K562 (cell line): Measurements from ENCODE around the gene CHERP. TPM values are rescaled to one million over a fixed set of nuclear protein-coding genes. Genes with fewer than 3 reads are reported as not detected.

Source experiments
- ARID2 ChIP-seq: fragments of 450-650 bp; IDR thresholded peaks from 2 replicates; pipeline ENCODE4 v1.6.1; 2017; ENCODE audit warnings: antibody characterized with exemption, mild to moderate bottlenecking
- CBFA2T2 ChIP-seq: fragments of 450-650 bp; conservative IDR thresholded peaks from 2 replicates; pipeline ENCODE4 v1.6.1; 2017; ENCODE audit warnings: mild to moderate bottlenecking
- CREB1 ChIP-seq, 2 experiments: sonication (generic) in 1 of 2; formaldehyde crosslinking in 1 of 2; IDR thresholded peaks; 2 replicates each; pipeline versions ENCODE4 v1.6.1 to v1.8.0; 2012 to 2022; ENCODE audit warnings: inconsistent platforms in 1 of 2, mild to moderate bottlenecking in 1 of 2, missing genetic modification reagents in 1 of 2, moderate library complexity in 1 of 2
- CXXC5 ChIP-seq: fragments of 250-450 bp; sonication (Bioruptor Pico); IDR thresholded peaks from 2 replicates; pipeline ENCODE4 v1.8.0; 2022; ENCODE audit warnings: inconsistent platforms, mild to moderate bottlenecking, moderate library complexity
- E2F1 ChIP-seq: sonication (generic); formaldehyde crosslinking; IDR thresholded peaks from 2 replicates; pipeline ENCODE4 v1.8.1; 2023; ENCODE audit warnings: mild to moderate bottlenecking, missing genetic modification reagents, moderate library complexity
- ERF ChIP-seq: fragments of 450-650 bp; formaldehyde crosslinking; IDR thresholded peaks from 2 replicates; pipeline ENCODE4 v1.4.0; 2020; ENCODE audit warnings: mild to moderate bottlenecking, mixed read lengths
- ETS1 ChIP-seq: conservative IDR thresholded peaks from 2 replicates; pipeline ENCODE4 v1.6.1; 2011; ENCODE audit warnings: low read depth, mild to moderate bottlenecking, low read length; ENCODE audit not compliant: control insufficient read depth
- EZH2 ChIP-seq: IDR thresholded peaks from 2 replicates; pipeline ENCODE4 v1.6.1; 2012; ENCODE audit warnings: low read depth, mild to moderate bottlenecking, inconsistent platforms, low read length, borderline replicate concordance
- IFI16 ChIP-seq: fragments of 250-450 bp; sonication (Bioruptor Pico); IDR thresholded peaks from 2 replicates; pipeline ENCODE4 v2.1.2; 2022; ENCODE audit warnings: mild to moderate bottlenecking, inconsistent platforms
- MXI1 ChIP-seq: IDR thresholded peaks from 2 replicates; pipeline ENCODE4 v1.6.1; 2011; ENCODE audit warnings: low read depth, mild to moderate bottlenecking, improper control_type of control experiment, low read length
- NFE2 ChIP-seq: IDR thresholded peaks from 2 replicates; pipeline ENCODE4 v1.6.1; 2014; ENCODE audit warnings: antibody characterized with exemption, low read depth
- NFE2L1 ChIP-seq: fragments of 450-650 bp; IDR thresholded peaks from 2 replicates; pipeline ENCODE4 v1.6.1; 2016; ENCODE audit warnings: missing genetic modification characterization, low read depth, mild to moderate bottlenecking, missing compliant biosample characterization, moderate library complexity, borderline replicate concordance
- PHF20 ChIP-seq: fragments of 450-650 bp; IDR thresholded peaks from 2 replicates; pipeline ENCODE4 v1.6.1; 2018; ENCODE audit not compliant: partially characterized antibody
- PURB ChIP-seq: sonication (generic); formaldehyde crosslinking; IDR thresholded peaks from 2 replicates; pipeline ENCODE4 v1.9.0; 2021; ENCODE audit warnings: low read depth, mild to moderate bottlenecking, missing genetic modification reagents
- PYGO2 ChIP-seq: fragments of 450-650 bp; IDR thresholded peaks from 2 replicates; pipeline ENCODE4 v1.6.1; 2016; ENCODE audit warnings: mild to moderate bottlenecking, missing genetic modification characterization, moderate library complexity, missing compliant biosample characterization
- SIX5 ChIP-seq, 2 experiments: IDR thresholded peaks; 2 replicates each; pipeline ENCODE4 v1.6.1; 2011; ENCODE audit warnings: low read length in 2 of 2, borderline replicate concordance in 1 of 2, low read depth in 1 of 2, mild to moderate bottlenecking in 1 of 2, moderate library complexity in 1 of 2; ENCODE audit not compliant: insufficient read depth in 1 of 2
- STAG1 ChIP-seq: sonication (generic); formaldehyde crosslinking; IDR thresholded peaks from 2 replicates; pipeline ENCODE4 v1.5.0; 2020; ENCODE audit warnings: missing genetic modification reagents, borderline replicate concordance
- TGIF2 ChIP-seq: sonication (generic); formaldehyde crosslinking; IDR thresholded peaks from 2 replicates; pipeline ENCODE4 v1.8.1; 2022; ENCODE audit warnings: mild to moderate bottlenecking, missing genetic modification reagents, moderate library complexity
- THRAP3 ChIP-seq: fragments of 450-650 bp; IDR thresholded peaks from 2 replicates; pipeline ENCODE4 v1.6.1; 2016; ENCODE audit warnings: mild to moderate bottlenecking, inconsistent platforms, borderline replicate concordance
- USF1 ChIP-seq: sonication (generic); formaldehyde crosslinking; IDR thresholded peaks from 2 replicates; pipeline ENCODE4 v1.9.0; 2022; ENCODE audit warnings: mild to moderate bottlenecking, missing genetic modification reagents
- ZBTB7A ChIP-seq: IDR thresholded peaks from 2 replicates; pipeline ENCODE4 v1.6.1; 2011; ENCODE audit warnings: low read depth, mild to moderate bottlenecking, low read length, moderate library complexity, borderline replicate concordance; ENCODE audit not compliant: control insufficient read depth
- ZC3H8 ChIP-seq: fragments of 450-650 bp; IDR thresholded peaks from 2 replicates; pipeline ENCODE4 v1.6.1; 2017
- ZNF79 ChIP-seq: fragments of 250-450 bp; sonication (Bioruptor Pico); IDR thresholded peaks from 2 replicates; pipeline ENCODE4 v1.4.0; 2020; ENCODE audit warnings: low read depth, mild to moderate bottlenecking, moderate library complexity
- polyA plus RNA-seq, 8 experiments: library from polyadenylated mRNA; depleted of rRNA in 4 of 8; stranded (reverse) in 5 of 8; unstranded in 3 of 8; fragments of >200 nt; fragmentation: Nextera tagmentation in 2 of 8; fragmentation: Illumina TruSeq in 1 of 8; extraction: Ambion mirVana in 2 of 8; extraction: Trizol in 1 of 8; gene quantifications; 2 replicates each; pipeline versions ENCODE4 v1.2.1 to v1.2.3, GENCODE V29; 2011 to 2014; ENCODE audit warnings: inconsistent platforms in 1 of 8, missing spikeins in 1 of 8
- total RNA-seq, 7 experiments: library from RNA; depleted of rRNA in 6 of 7; stranded (reverse); fragments of >200 nt in 6 of 7; fragmentation: Illumina TruSeq in 2 of 7; extraction: Trizol in 2 of 7; gene quantifications; 2 replicates each; pipeline versions ENCODE4 v1.2.1 to v1.2.3, GENCODE V29; 2011 to 2021; ENCODE audit warnings: low replicate concordance in 1 of 7
- TF ChIP-seq, protein P1 (sequence below): fragments of 450-650 bp; IDR thresholded peaks from 2 replicates; pipeline ENCODE4 v1.6.1; 2016; ENCODE audit warnings: missing biosample characterization, missing genetic modification characterization

Gene CHERP
- total and polyA plus RNA-seq, 9 of the 15 experiments (the other 6 are each of a cell fraction or from before 2014, with no cell fraction given): 0.60 to 85.1 (median 7.8) TPM

GRCh38 chr19:16470911-16471811 is 71.1 kb downstream of the CHERP start (continued):
- TF ChIP-seq ZBTB7A (peak; percentile 20; the same call in 1 of the 2 replicates), THRAP3 (no peak), PYGO2 (no peak), MXI1 (no peak), ZC3H8 (no peak), ARID2 (no peak), STAG1 (CRISPR knock-in tag) (no peak), ZNF79 (CRISPR knock-in tag) (no peak), USF1 (0 out of 2 replicates have a peak, but pooled peaks have one; percentile 6), CREB1 (IDR thresholded peaks at IDR 0.05) (no peak), CREB1 (CRISPR knock-in tag; IDR thresholded peaks at IDR 0.05) (no peak; the same call in 1 of the 2 replicates), CBFA2T2 (no peak), E2F1 (CRISPR knock-in tag) (no peak), IFI16 (CRISPR knock-in tag) (no peak), TGIF2 (CRISPR knock-in tag) (no peak), SIX5 (IDR thresholded peaks at IDR 0.05; ENCODE audit: borderline replicate concordance in 1 of 2, insufficient read depth in 1 of 2, low read depth in 1 of 2, low read length in 2 of 2) (no peak), PURB (no peak), ETS1 (peak; percentile 24; the same call in 1 of the 2 replicates), EZH2 (no peak), NFE2L1 (tag) (no peak), ERF (no peak), CXXC5 (CRISPR knock-in tag) (no peak; the same call in 1 of the 2 replicates), PHF20 (peak; percentile 27), NFE2 (no peak; the same call in 1 of the 2 replicates)
- TF ChIP-seq, protein P1, sequence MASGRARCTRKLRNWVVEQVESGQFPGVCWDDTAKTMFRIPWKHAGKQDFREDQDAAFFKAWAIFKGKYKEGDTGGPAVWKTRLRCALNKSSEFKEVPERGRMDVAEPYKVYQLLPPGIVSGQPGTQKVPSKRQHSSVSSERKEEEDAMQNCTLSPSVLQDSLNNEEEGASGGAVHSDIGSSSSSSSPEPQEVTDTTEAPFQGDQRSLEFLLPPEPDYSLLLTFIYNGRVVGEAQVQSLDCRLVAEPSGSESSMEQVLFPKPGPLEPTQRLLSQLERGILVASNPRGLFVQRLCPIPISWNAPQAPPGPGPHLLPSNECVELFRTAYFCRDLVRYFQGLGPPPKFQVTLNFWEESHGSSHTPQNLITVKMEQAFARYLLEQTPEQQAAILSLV (tag): no peak
